GM18508 (cell line): ENCODE results near the gene TEX26.

Experiments used
- ATAC-seq: cut with Tn5 transposase; IDR thresholded peaks from one replicate; pipeline ENCODE4 v1.9.1; 2021; ENCODE audit warnings: moderate number of reproducible peaks; ENCODE audit not compliant: insufficient read depth, unreplicated experiment

TEX26 gene

GRCh38 chr13:31010296-31010695 is 77.8 kb downstream of the TEX26 start:
- no peak for ATAC-seq

- no peak for ATAC-seq
Observed at GRCh38 chr13:31011193-31011860, 78.9 kb downstream of the TEX26 start.

- no peak for ATAC-seq
Observed at GRCh38 chr13:31011901-31012654, 79.6 kb downstream of the TEX26 start.

- no peak for ATAC-seq
Observed at GRCh38 chr13:31012655-31013024, 80.2 kb downstream of the TEX26 start.

- no peak for ATAC-seq
Observed at GRCh38 chr13:31014456-31014855, 82.0 kb downstream of the TEX26 start.

- ATAC-seq: no peak
Observed at GRCh38 chr13:31015199-31015598, 82.7 kb downstream of the TEX26 start.

GRCh38 chr13:31016342-31017325 is 84.2 kb downstream of the TEX26 start:
- ATAC-seq: no peak

- no peak for ATAC-seq
Observed at GRCh38 chr13:31018511-31018910, 86.1 kb downstream of the TEX26 start.

GRCh38 chr13:31020996-31021395 is 88.5 kb downstream of the TEX26 start:
- ATAC-seq: no peak

GRCh38 chr13:31022288-31022895 is 89.9 kb downstream of the TEX26 start:
- no peak for ATAC-seq

GRCh38 chr13:31022928-31023530 is 90.6 kb downstream of the TEX26 start:
- no peak for ATAC-seq
